Activated B cell treated with CpG ODN at 0.5 μM for 24 hours (primary cell): Measurements from ENCODE around the gene RXRA. TPM values are rescaled to one million over a fixed set of nuclear protein-coding genes. Genes with fewer than 3 reads are reported as not detected.

Source experiments
- ATAC-seq: fragments of 200-7000 bp; cut with Tn5 transposase; one replicate; pipeline ENCODE4 v1.10.0; 2021; ENCODE audit warnings: low read depth, mild to moderate bottlenecking, moderate library complexity
- CTCF ChIA-PET: fragments of 350-600 bp; sonication (Branson Sonifier 250); formaldehyde crosslinking; loops from one replicate; lab custom pipeline; 2021; ENCODE audit warnings: antibody characterized with exemption; lab: Charles Lee
- POLR2A ChIA-PET: fragments of 350-600 bp; sonication (Branson Sonifier 250); formaldehyde crosslinking; loops from one replicate; lab custom pipeline; 2021; ENCODE audit warnings: antibody characterized with exemption; lab: Charles Lee
- DNase-seq: peaks from one replicate; pipeline ENCODE4 v3.0.0; 2022
- H3K27ac Mint-ChIP-seq: one replicate; pipeline ENCODE4 v1.8.0; 2020; ENCODE audit warnings: mixed read lengths
- H3K27me3 Mint-ChIP-seq: one replicate; pipeline ENCODE4 v1.8.0; 2021; ENCODE audit warnings: mixed read lengths
- H3K36me3 Mint-ChIP-seq: one replicate; pipeline ENCODE4 v1.8.0; 2021; ENCODE audit warnings: low read depth, mixed read lengths
- H3K4me1 Mint-ChIP-seq: one replicate; pipeline ENCODE4 v1.8.0; 2021; ENCODE audit warnings: mixed read lengths
- H3K4me3 Mint-ChIP-seq: one replicate; pipeline ENCODE4 v1.8.0; 2020; ENCODE audit warnings: mild to moderate bottlenecking, mixed read lengths
- H3K9me3 Mint-ChIP-seq: one replicate; pipeline ENCODE4 v1.8.0; 2020; ENCODE audit warnings: mixed read lengths
- intact Hi-C: fragments of 100-400 bp; cut with micrococcal nuclease; formaldehyde crosslinking; loops from one replicate; pipeline ENCODE4 v1.15.1; 2024
- total RNA-seq: library from RNA; stranded (reverse); gene quantifications from 2 replicates; pipeline ENCODE4 v1.2.3, GENCODE V29; 2022
- TF ChIP-seq, protein P1 (sequence below): fragments of 200-600 bp; IDR thresholded peaks from one replicate; pipeline ENCODE4 v1.8.0; 2022; ENCODE audit warnings: antibody characterized with exemption, mild to moderate bottlenecking

Gene RXRA
- total RNA-seq, 1 donor from 2014 or later: 5.0 TPM

DNA sequence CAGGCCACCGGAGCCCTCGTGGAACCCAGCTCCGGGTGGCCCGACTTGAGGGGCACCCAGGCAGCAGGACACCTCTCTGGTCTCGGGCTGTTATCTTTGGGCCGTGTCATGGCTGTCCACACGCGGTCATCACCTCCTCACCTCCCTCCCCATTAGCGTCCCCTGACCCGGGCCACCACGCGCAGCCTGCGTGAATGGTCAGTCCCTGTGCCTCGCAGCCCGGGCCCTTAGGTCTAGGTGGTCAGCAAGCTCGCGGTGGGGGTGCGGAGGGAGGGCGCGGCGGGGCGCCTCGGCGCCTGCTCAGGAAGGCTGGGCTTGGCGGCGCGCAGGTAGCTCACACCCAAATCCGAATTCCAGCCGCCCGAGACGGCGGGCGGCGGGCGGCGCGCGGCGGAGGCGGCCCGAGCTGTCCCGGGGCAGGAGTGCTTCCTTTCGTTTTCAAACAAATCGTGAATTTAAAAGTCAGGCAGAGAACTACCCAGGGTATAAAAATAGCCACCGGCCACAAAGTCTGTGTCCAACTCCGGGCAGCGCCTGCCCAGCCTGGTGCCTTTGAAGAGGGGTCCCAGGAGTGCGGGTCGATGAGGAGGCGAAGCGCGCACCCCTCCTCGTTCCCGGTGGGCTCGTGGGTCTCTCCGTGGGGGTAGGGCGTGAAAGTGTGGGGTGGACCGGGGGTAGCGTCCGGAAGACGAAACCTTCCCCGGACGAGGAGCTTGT, 1.0 kb upstream of the RXRA start:
- ChIA-PET CTCF (no interaction called here), POLR2A (interaction anchor here (0.9 to 1.4 kb wide), 3 partner anchors 66 to 161 kb away, joined by 3 to 5 read pairs (median 3); partner anchors contain the start of gene RNU6ATAC)
- peak overlapping the region; percentile 80 for H3K4me3 Mint-ChIP-seq
- ATAC-seq (peak; percentile 9), DNase-seq (no peak)
- no peaks in the 10 kb centered on the region for H3K36me3 Mint-ChIP-seq
- intact Hi-C loops: loop anchor here (5.0 to 10.0 kb wide), 3 partner anchors 67 to 258 kb away; partner anchors contain the start of gene BRD3
- no peaks in the 10 kb centered on the region for H3K27me3 Mint-ChIP-seq
- H3K27ac Mint-ChIP-seq: no peak overlapping the region
- TF ChIP-seq, protein P1, sequence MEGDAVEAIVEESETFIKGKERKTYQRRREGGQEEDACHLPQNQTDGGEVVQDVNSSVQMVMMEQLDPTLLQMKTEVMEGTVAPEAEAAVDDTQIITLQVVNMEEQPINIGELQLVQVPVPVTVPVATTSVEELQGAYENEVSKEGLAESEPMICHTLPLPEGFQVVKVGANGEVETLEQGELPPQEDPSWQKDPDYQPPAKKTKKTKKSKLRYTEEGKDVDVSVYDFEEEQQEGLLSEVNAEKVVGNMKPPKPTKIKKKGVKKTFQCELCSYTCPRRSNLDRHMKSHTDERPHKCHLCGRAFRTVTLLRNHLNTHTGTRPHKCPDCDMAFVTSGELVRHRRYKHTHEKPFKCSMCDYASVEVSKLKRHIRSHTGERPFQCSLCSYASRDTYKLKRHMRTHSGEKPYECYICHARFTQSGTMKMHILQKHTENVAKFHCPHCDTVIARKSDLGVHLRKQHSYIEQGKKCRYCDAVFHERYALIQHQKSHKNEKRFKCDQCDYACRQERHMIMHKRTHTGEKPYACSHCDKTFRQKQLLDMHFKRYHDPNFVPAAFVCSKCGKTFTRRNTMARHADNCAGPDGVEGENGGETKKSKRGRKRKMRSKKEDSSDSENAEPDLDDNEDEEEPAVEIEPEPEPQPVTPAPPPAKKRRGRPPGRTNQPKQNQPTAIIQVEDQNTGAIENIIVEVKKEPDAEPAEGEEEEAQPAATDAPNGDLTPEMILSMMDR: no peak
- H3K4me1 Mint-ChIP-seq: peaks cover 11% of the 10 kb centered on the region
- H3K9me3 Mint-ChIP-seq: no peaks in the 10 kb centered on the region

DNA sequence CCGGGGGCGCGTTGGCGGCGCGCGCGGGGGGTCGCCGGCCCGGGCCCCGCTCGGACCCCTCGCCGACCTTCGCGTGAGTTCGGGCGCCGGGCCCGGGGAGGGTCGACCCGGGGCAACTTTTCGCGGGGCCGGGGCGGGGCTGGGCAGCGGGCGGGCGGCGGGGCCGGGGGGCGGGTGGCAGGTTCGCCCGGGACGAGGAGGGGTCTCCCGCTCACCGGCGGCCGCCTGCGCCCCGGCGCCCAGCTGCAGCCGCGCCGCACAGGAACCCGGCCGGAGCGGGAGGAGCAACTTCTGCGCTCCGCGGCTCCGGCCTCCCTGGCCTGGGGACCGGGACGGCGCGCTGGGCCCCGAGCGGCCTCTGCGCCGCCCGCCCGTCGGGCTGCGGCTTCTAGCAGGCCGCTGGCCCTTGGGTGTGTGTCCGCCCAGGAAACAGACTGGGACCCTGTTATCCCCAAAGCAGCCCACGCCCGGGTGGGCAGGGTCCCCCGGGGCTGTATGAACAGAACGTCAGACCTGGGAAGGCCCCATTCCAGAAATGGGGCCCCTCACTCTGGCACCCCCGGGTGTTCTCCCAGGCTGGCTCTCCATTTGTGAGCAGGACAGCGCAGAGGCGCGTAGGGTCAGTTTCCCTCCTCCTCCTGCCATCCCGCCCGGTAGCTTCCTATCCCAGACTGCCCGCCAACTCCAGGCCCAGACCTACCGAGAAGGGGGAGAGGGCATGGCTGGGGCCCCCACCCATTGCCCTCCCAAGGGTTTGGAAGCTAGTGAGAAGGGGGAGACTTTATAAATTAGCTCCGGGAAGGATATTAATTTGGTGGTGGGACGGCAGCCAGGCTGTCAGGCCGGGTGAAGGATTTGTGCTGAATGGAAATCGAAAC, 708 bp downstream of the RXRA start:
- intact Hi-C loops: loop anchor here (1.0 to 10.0 kb wide), 5 partner anchors 65 to 260 kb away; partner anchors contain the start of gene BRD3
- DNase-seq: no peak
- Mint-ChIP-seq H3K36me3 (no peaks in the 10 kb centered on the region), H3K9me3 (no peaks in the 10 kb centered on the region), H3K27ac (no peak overlapping the region), H3K4me1 (peaks cover 11% of the 10 kb centered on the region), H3K4me3 (peak overlapping the region; percentile 55), H3K27me3 (no peaks in the 10 kb centered on the region)
- ATAC-seq: no peak
- ChIA-PET POLR2A (interaction anchor here (0.6 kb wide), 1 partner anchor 626 kb away, joined by 3 read pairs; no protein-coding TSS in a partner anchor), CTCF (no interaction called here)
- TF ChIP-seq, protein P1: no peak

DNA sequence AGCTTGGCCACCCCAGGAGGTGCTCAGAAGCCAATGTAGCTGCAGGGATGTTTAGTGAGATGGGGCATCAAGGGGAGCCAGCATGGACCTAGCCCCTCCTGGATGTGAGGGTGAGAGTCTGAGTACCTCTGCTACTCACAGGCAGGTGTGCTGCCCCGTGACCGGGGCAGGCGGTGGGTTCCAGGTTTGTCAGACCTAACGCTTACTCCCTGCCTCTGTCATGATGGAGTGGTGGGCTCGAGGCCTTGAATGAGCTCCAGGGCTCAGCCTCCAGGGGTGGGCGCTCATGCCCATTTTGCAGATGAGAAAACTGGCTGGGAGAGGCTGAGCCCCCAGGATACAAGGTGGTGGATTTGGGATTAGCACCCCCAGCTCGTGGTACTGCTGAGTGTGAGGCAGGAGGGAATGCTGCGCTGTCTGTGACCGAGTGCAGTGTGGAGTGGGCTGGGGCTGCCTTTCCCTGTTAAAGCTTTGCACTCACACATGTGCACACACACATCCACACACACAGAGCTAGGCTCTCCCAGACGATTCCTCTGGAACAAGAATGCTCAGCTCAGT, 1.5 kb downstream of the RXRA start:
- intact Hi-C loops: loop anchor here (1.0 to 10.0 kb wide), 5 partner anchors 65 to 260 kb away; partner anchors contain the start of gene BRD3
- POLR2A ChIA-PET: interaction anchor here (0.5 to 0.6 kb wide), 2 partner anchors 163 to 625 kb away, joined by 3 read pairs; partner anchors contain the start of gene RNU6ATAC
- TF ChIP-seq, protein P1: no peak
- peaks cover 14% of the 10 kb centered on the region for H3K4me1 Mint-ChIP-seq
- H3K36me3 Mint-ChIP-seq: no peaks in the 10 kb centered on the region
- H3K4me3 Mint-ChIP-seq: peak overlapping the region; percentile 55
- CTCF ChIA-PET: interaction anchor here (2.1 kb wide), 1 partner anchor 157 kb away, joined by 4 read pairs; no protein-coding TSS in a partner anchor
- DNase-seq: no peak
- no peaks in the 10 kb centered on the region for H3K27me3 Mint-ChIP-seq
- ATAC-seq: no peak
- H3K27ac Mint-ChIP-seq: no peak overlapping the region
- no peaks in the 10 kb centered on the region for H3K9me3 Mint-ChIP-seq

DNA sequence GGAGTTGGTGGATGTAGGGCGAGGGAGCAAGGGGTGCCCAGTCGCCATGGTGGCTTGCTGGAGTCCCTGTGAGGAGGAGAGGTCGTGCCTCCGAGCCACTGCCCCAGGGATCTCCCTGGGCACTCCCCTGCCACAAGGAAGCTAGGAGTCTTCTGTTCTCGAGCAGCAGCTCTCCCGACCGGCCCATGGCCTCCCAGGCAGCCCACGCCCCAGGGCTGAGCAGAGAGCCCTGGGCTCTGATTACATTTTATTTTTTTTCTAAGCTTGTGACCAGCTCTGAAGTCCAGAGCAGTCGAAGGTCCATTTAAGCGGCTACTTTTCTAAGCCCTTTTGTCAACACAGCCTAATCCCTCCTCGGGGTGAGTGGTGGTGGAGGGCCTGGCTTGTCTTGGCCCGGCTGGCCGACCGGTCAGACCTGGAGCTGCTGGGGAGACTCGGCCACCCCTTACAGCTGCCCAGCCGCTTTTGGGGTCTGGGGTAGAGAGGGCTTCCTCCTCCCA, 2.1 kb downstream of the RXRA start:
- Mint-ChIP-seq H3K9me3 (no peaks in the 10 kb centered on the region), H3K4me3 (no peak overlapping the region), H3K27ac (no peak overlapping the region), H3K4me1 (peaks cover 14% of the 10 kb centered on the region), H3K36me3 (no peaks in the 10 kb centered on the region), H3K27me3 (no peaks in the 10 kb centered on the region)
- intact Hi-C loops: loop anchor here (5.0 to 10.0 kb wide), 3 partner anchors 64 to 261 kb away; partner anchors contain the start of gene BRD3
- ATAC-seq: no peak
- CTCF ChIA-PET: interaction anchor here (2.1 kb wide), 1 partner anchor 157 kb away, joined by 4 read pairs; no protein-coding TSS in a partner anchor
- POLR2A ChIA-PET: no interaction called here
- no peak for DNase-seq
- TF ChIP-seq, protein P1: no peak
